ENCODE data around the gene INPP4B. TPM values are rescaled to one million over a fixed set of nuclear protein-coding genes. Genes with fewer than 3 reads are reported as not detected.

INPP4B gene
- total RNA-seq, 2 donors from 2014 or later, result 8.2 to 16.6 TPM

GRCh38 chr4:142336251-142336934, 509.7 kb downstream of the INPP4B start:
- ATAC-seq, result no peak
- TF ChIP-seq POLR2A (IDR thresholded peaks at IDR 0.05) (no peak), CTCF (IDR thresholded peaks at IDR 0.05) (no peak)
- intact Hi-C loops (cut with DNase I), result no loop called here
- no peaks in the 10 kb centered on the region for H3K36me3 ChIP-seq (replicated peaks in 1 of 2; ENCODE audit: insufficient read depth in 1 of 2, low read depth in 2 of 2)
- 89 to 93% methylated on average over 10 to 12 of the region's 12 CpGs for WGBS, 2 donors
- H3K9me3 ChIP-seq, result no peaks in the 10 kb centered on the region
- no peak overlapping the region for H3K4me3 ChIP-seq
- H3K4me1 ChIP-seq, result no peaks in the 10 kb centered on the region
- DNase-seq, result no peak
- H3K27ac ChIP-seq, result no peak overlapping the region
- H3K27me3 ChIP-seq, result no peaks in the 10 kb centered on the region

- Histone ChIP-seq H3K4me3 (no peak overlapping the region), H3K4me1 (no peaks in the 10 kb centered on the region), H3K36me3 (replicated peaks in 1 of 2; ENCODE audit: insufficient read depth in 1 of 2, low read depth in 2 of 2) (no peaks in the 10 kb centered on the region), H3K27me3 (no peaks in the 10 kb centered on the region), H3K9me3 (no peaks in the 10 kb centered on the region), H3K27ac (no peak overlapping the region)
- DNase-seq (no peak), ATAC-seq (no peak)
- intact Hi-C loops (cut with DNase I), result no loop called here
- TF ChIP-seq POLR2A (IDR thresholded peaks at IDR 0.05), result no peak
- TF ChIP-seq CTCF (IDR thresholded peaks at IDR 0.05), result no peak
Measured at GRCh38 chr4:142334931-142335330, 511.2 kb downstream of the INPP4B start.

- no peak for TF ChIP-seq POLR2A (IDR thresholded peaks at IDR 0.05)
- no peak for TF ChIP-seq CTCF (IDR thresholded peaks at IDR 0.05)
Measured at GRCh38 chr4:142331646-142332045, 514.5 kb downstream of the INPP4B start.

GRCh38 chr4:142331132-142331531, 515.0 kb downstream of the INPP4B start:
- Histone ChIP-seq H3K4me1 (no peaks in the 10 kb centered on the region), H3K9me3 (no peaks in the 10 kb centered on the region), H3K4me3 (no peak overlapping the region), H3K27me3 (no peaks in the 10 kb centered on the region), H3K27ac (no peak overlapping the region), H3K36me3 (replicated peaks in 1 of 2; ENCODE audit: insufficient read depth in 1 of 2, low read depth in 2 of 2) (no peaks in the 10 kb centered on the region)
- DNase-seq (peak; percentile 20 to 46 (median 31)), ATAC-seq (peak; percentile 47)
- intact Hi-C loops (cut with DNase I), result no loop called here
- WGBS, 2 donors, result 80 to 87% methylated on average over 4 of the region's 4 CpGs
- TF ChIP-seq POLR2A (IDR thresholded peaks at IDR 0.05) (no peak), CTCF (IDR thresholded peaks at IDR 0.05) (no peak)

More at GRCh38 chr4:142331646-142332045, 514.5 kb downstream of the INPP4B start:
- no peak overlapping the region for H3K4me3 ChIP-seq
- no peaks in the 10 kb centered on the region for H3K4me1 ChIP-seq
- DNase-seq (peak in 1 of 4 donors; percentile 22), ATAC-seq (peak; percentile 40)
- no peaks in the 10 kb centered on the region for H3K9me3 ChIP-seq
- intact Hi-C loops (cut with DNase I), result no loop called here
- H3K27ac ChIP-seq, result no peak overlapping the region
- WGBS, 2 donors, result 80 to 89% methylated on average over 1 of the region's 1 CpG
- no peaks in the 10 kb centered on the region for H3K27me3 ChIP-seq
- no peaks in the 10 kb centered on the region for H3K36me3 ChIP-seq (replicated peaks in 1 of 2; ENCODE audit: insufficient read depth in 1 of 2, low read depth in 2 of 2)

GRCh38 chr4:142330311-142330710, 515.8 kb downstream of the INPP4B start:
- TF ChIP-seq POLR2A (IDR thresholded peaks at IDR 0.05) (no peak), CTCF (IDR thresholded peaks at IDR 0.05) (no peak)
- intact Hi-C loops (cut with DNase I), result no loop called here
- no peaks in the 10 kb centered on the region for H3K27me3 ChIP-seq
- H3K4me1 ChIP-seq, result no peaks in the 10 kb centered on the region
- no peak overlapping the region for H3K27ac ChIP-seq
- 85 to 87% methylated on average over 5 of the region's 5 CpGs for WGBS, 2 donors
- H3K4me3 ChIP-seq, result no peak overlapping the region
- no peaks in the 10 kb centered on the region for H3K9me3 ChIP-seq
- ATAC-seq (no peak), DNase-seq (no peak)
- no peaks in the 10 kb centered on the region for H3K36me3 ChIP-seq (replicated peaks in 1 of 2; ENCODE audit: insufficient read depth in 1 of 2, low read depth in 2 of 2)

Data from body of pancreas (tissue), 4 donors.